ENCODE measurements around the gene LIN9.
"Not testable (repeated sequence)": the region's sequence is repeated elsewhere in the genome, so short reads cannot be mapped to it uniquely, and the experiment has no call there.

LIN9 gene

GRCh38 chr1:226279498-226279897 lies 29.5 kb downstream of the LIN9 start:
- no peak overlapping the region for H3K4me3 ChIP-seq (replicated peaks; ENCODE audit: low read depth, low read length)
- no peak for DNase-seq (ENCODE audit: extremely low read depth, insufficient read length)
- H3K27me3 ChIP-seq (replicated peaks; ENCODE audit: control insufficient read depth, insufficient read depth, low read length): no peaks in the 10 kb centered on the region
- TF ChIP-seq CTCF (IDR thresholded peaks at IDR 0.05; ENCODE audit: insufficient read depth, low read length, poor library complexity, severe bottlenecking): no peak
- peaks cover 2% of the 10 kb centered on the region; the same call in 1 of the 2 replicates for H3K36me3 ChIP-seq (ENCODE audit: control insufficient read depth, insufficient read depth, low read length)

GRCh38 chr1:226277897-226278296 lies 31.1 kb downstream of the LIN9 start:
- TF ChIP-seq CTCF (IDR thresholded peaks at IDR 0.05; ENCODE audit: insufficient read depth, low read length, poor library complexity, severe bottlenecking): no peak
- Histone ChIP-seq H3K4me3 (replicated peaks; ENCODE audit: low read depth, low read length) (no peak overlapping the region), H3K36me3 (ENCODE audit: control insufficient read depth, insufficient read depth, low read length) (peaks cover 2% of the 10 kb centered on the region; the same call in 1 of the 2 replicates), H3K27me3 (replicated peaks; ENCODE audit: control insufficient read depth, insufficient read depth, low read length) (no peaks in the 10 kb centered on the region)
- DNase-seq (ENCODE audit: extremely low read depth, insufficient read length): no peak

GRCh38 chr1:226276987-226277386 lies 32.0 kb downstream of the LIN9 start:
- DNase-seq (ENCODE audit: extremely low read depth, insufficient read length): no peak
- Histone ChIP-seq H3K4me3 (replicated peaks; ENCODE audit: low read depth, low read length) (no peak overlapping the region), H3K27me3 (replicated peaks; ENCODE audit: control insufficient read depth, insufficient read depth, low read length) (no peaks in the 10 kb centered on the region), H3K36me3 (ENCODE audit: control insufficient read depth, insufficient read depth, low read length) (peaks cover 2% of the 10 kb centered on the region; the same call in 1 of the 2 replicates)
- no peak for TF ChIP-seq CTCF (IDR thresholded peaks at IDR 0.05; ENCODE audit: insufficient read depth, low read length, poor library complexity, severe bottlenecking)

GRCh38 chr1:226276077-226276682 lies 32.8 kb downstream of the LIN9 start:
- Histone ChIP-seq H3K27me3 (replicated peaks; ENCODE audit: control insufficient read depth, insufficient read depth, low read length) (no peaks in the 10 kb centered on the region), H3K4me3 (replicated peaks; ENCODE audit: low read depth, low read length) (no peak overlapping the region), H3K36me3 (ENCODE audit: control insufficient read depth, insufficient read depth, low read length) (peaks cover 2% of the 10 kb centered on the region; the same call in 1 of the 2 replicates)
- DNase-seq (ENCODE audit: extremely low read depth, insufficient read length): no peak
- no peak for TF ChIP-seq CTCF (IDR thresholded peaks at IDR 0.05; ENCODE audit: insufficient read depth, low read length, poor library complexity, severe bottlenecking)

- Histone ChIP-seq H3K27me3 (replicated peaks; ENCODE audit: control insufficient read depth, insufficient read depth, low read length) (no peaks in the 10 kb centered on the region), H3K36me3 (ENCODE audit: control insufficient read depth, insufficient read depth, low read length) (peaks cover 1% of the 10 kb centered on the region; the same call in 1 of the 2 replicates), H3K4me3 (replicated peaks; ENCODE audit: low read depth, low read length) (no peak overlapping the region)
- TF ChIP-seq CTCF (IDR thresholded peaks at IDR 0.05; ENCODE audit: insufficient read depth, low read length, poor library complexity, severe bottlenecking): no peak
- DNase-seq (ENCODE audit: extremely low read depth, insufficient read length): no peak
These were observed 34.8 kb downstream of the LIN9 start for GRCh38 chr1:226274138-226274537.

- not testable (repeated sequence) for H3K27me3 ChIP-seq (replicated peaks; ENCODE audit: control insufficient read depth, insufficient read depth, low read length); DNase-seq (ENCODE audit: extremely low read depth, insufficient read length); H3K36me3 ChIP-seq (ENCODE audit: control insufficient read depth, insufficient read depth, low read length); H3K4me3 ChIP-seq (replicated peaks; ENCODE audit: low read depth, low read length)
These were observed 36.6 kb downstream of the LIN9 start for GRCh38 chr1:226272233-226272902.

Data from GM06990 (cell line).